NCI-H748 treated with DMSO at 0.1 percent for 48 hours (cell line): Measurements from ENCODE around the gene CXCL6.

Experiments
- DNase-seq: peaks from one replicate; lab custom pipeline; 2025; lab: John Stamatoyannopoulos, UW

CXCL6 gene

GRCh38 chr4:73843369-73843768 lies 6.9 kb downstream of the CXCL6 start:
- no peak for DNase-seq

- DNase-seq: no peak
These were observed 7.9 kb downstream of the CXCL6 start for GRCh38 chr4:73844345-73844744.

DNA sequence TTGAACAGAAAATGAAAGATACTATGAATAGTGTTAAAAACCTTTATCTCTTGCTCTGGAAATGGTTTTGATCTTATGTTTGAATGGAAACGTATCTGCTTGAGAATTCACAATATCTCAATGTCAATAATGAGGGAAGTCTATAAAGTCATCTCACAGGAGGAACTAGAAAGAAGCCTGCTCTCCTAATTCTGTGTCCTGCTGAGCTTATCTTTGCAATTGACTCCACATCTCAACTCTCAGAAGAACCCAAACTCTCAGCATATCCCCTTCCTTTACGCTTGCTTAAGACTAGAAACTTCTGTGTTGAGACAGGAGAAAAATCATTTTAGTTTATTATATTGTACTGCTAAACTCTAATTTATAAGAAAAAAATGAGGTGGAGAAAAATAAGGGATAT lies 8.3 kb downstream of the CXCL6 start:
- DNase-seq: no peak

DNA sequence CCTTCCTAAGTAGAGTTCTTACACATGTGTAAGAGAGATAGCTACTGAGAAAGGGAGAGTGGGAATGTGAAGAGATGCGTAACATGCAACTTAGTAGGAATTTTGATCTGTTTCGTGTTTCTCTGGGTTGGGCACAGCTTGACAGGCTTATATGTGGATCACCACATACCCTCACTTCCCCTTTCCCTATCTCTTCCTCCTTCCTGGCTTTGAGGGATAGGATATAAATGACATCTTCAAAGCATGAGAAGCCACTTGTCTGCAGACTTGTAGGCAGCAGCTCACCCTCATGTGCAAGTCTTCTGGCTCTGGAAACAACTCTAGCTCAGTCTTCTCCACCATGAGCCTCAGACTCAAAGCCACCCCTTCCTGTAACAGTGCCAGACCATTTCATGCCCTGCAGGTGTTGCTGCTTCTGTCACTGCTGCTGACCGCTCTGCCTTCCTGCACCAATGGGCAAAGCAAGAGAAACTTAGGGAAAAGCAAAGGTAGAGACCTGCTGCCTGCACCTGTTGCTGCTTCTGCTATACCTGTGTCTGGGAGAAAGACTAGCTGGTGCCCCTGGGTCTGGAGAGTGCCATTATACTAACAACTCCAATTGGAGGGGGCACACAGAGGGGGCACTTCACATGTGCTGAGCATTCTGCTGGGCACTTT lies 11.2 kb downstream of the CXCL6 start:
- no peak for DNase-seq

GRCh38 chr4:73848183-73848777 lies 11.8 kb downstream of the CXCL6 start:
- no peak for DNase-seq

DNA sequence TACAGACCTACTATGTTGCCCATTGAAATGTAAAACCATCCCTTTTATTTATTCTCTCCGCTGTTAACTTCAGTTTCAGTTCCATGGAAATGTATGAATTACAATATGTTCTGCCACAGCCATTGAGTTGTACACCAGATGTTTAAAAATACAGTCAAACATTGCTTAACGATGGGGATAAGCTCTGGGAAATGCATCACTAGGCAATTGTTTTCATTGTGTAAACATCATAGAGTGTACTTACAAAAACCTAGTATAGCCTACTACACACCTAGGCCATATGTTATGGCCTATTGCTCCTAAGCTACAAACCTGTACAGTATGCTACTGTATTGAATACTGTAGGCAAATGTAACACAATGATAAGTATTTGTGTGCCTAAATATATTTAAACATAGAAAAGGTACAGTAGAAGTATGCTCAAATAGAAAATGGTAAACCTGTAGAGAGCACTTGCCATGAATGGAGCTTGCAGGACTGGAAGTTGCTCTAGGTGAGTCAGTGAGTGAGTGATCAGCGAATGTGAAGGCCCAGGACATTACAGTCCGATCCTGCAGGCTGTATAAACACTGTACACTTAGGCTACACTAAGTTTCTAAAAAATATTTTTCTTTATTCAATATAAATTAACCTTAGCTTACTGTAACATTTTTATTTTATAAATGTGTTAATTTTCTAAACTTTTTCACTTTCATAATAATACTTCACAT lies 13.9 kb downstream of the CXCL6 start:
- DNase-seq: no peak

- no peak for DNase-seq
These were observed 14.8 kb downstream of the CXCL6 start for GRCh38 chr4:73851293-73851692.

GRCh38 chr4:73852771-73853170 lies 16.3 kb downstream of the CXCL6 start:
- DNase-seq: no peak

DNA sequence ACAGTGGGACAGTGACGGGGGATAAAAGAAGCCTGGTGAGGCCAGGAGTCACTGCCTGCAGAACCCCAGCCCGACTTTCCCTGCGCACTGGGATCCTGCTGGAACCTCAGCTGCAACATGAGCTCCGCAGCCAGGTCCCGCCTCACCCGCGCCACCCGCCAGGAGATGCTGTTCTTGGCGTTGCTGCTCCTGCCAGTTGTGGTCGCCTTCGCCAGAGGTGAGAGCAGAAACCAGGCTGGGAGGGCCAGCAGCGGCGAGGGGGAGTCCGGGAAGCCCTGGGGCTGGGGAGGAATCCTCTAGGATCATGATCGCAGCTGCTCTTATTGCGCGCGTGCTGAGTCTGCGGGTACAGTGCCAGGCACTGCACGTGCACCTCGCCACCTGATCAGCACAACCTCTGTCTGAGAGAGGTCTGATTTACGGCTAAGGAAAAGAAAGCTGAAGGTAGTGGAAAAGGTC lies 16.8 kb downstream of the CXCL6 start, which contains the start of gene PF4V1:
PF4V1 (plus strand) TSS at position 51 of the 459 bp plus-strand sequence; CDS start at position 118, 67 bp downstream.
- DNase-seq: no peak

GRCh38 chr4:73853718-73854473 lies 17.4 kb downstream of the CXCL6 start:
- DNase-seq: no peak

DNA sequence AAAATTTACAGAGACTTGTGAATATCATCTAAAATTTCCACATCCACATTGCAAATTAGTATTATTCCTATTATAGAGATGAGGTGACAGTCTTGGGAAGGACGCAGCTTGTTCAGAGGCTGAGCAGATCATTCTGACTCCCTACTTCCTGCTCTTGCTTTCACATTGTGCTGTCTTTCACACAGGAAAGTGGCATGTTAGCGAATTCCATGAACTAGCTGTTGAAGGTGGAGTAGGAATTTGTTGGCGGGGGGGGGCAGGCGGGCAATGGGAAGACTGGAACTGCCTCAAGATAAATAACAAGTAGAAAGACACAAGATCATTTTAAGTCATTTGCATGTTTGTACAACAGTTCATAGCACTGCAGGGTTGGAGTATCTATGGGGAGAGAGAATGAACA lies 18.9 kb downstream of the CXCL6 start:
- no peak for DNase-seq

- DNase-seq: no peak
These were observed 20.0 kb downstream of the CXCL6 start for GRCh38 chr4:73856518-73856917.

DNA sequence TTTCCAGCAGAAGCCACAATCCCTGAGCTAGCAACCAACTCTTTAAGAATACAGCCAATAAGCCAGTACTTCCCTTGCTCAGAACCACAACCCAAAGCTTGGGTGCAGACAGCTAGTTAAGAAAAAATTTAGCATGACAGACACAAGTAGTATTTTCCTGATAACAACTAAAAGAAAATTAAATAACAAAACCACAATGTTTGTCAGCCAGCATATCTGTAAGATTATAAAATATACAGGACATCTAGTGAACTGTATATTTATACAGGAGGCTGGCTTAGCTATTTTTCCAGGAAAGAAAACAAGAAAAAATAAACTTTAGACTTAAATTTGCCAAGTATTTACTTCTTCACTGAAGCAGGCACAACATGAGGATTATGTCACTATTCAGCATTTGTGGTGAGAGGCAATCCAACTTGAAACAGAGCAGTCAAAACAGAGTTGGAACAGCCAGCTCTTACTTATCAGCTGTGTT lies 23.2 kb downstream of the CXCL6 start:
- no peak for DNase-seq

GRCh38 chr4:73860181-73860580 lies 23.7 kb downstream of the CXCL6 start:
- no peak for DNase-seq

DNA sequence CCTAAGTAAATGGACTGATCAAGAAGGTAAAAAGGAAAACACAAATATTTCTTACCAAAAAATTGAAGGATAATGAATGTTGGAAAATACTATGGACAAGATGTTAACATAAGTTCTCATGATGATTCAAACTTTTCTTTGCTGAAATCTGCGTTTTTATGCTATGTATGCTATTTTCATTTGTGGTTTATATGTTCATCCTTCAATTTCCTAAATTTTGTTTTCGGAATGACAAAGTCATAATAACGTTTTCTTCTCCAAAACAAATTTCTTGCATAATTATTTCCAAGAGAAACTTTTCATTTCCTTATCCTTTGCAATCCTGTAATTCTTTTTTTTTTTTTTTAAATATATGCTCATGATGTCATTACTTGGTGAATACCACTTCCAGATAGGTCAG lies 24.4 kb downstream of the CXCL6 start:
- no peak for DNase-seq

DNA sequence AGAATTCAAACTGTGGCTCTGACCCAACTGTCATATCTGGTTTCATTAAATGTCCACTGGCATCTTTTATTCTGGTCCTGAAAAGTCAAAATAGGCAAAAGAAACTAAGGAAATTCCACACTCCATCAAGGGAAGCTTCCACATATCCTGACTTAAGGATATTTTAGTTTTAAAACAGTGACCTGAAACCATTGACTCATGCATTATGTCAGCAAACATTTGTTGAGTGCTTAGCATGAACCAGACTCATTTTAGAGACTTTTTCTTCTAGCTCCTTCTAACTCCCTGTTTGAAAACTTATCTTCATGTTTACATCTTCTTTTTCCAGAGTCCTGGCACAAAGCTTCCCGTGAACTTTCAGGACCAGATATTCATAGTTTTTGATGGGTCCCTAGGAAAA lies 25.8 kb downstream of the CXCL6 start:
- DNase-seq: no peak

DNA sequence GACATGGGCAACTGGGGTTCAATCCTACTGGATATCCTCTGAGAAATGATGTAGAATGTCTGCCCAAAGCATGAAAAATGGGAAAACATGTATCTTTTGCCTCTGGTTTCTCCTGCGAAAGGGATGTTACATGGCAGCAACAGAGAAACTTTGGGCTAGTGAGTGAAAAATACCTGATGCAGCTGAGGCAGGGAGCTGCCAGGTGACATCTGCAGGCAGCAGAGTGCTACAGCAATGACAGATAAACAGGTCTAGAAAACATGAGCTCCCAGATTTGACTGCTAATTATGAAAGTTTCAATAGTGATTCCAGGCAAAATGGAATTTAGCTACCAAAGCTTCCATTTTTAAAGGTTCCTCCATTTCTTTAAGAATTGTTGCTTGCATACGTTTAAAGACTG lies 27.9 kb downstream of the CXCL6 start:
- no peak for DNase-seq

DNA sequence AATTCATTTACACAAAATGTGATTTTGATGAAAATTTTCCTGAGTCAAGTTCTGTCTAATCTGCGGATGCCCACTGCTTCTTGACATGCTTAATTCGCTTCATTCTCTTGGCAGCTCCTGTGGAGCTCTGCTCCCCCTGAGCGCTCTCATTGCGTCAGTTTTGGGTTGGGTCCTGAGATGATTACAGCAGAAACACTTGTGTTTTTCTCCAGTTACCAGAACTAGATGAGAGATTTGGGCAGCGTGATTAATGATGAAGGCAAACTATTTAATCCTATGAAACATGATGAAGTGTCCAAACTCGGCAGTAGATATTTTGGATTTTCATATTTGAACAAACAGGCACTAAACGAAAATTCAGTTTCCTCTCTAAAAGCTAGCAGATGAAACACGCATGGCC lies 28.5 kb downstream of the CXCL6 start:
- DNase-seq: no peak

GRCh38 chr4:73865431-73866096 lies 29.1 kb downstream of the CXCL6 start:
- DNase-seq: no peak

DNA sequence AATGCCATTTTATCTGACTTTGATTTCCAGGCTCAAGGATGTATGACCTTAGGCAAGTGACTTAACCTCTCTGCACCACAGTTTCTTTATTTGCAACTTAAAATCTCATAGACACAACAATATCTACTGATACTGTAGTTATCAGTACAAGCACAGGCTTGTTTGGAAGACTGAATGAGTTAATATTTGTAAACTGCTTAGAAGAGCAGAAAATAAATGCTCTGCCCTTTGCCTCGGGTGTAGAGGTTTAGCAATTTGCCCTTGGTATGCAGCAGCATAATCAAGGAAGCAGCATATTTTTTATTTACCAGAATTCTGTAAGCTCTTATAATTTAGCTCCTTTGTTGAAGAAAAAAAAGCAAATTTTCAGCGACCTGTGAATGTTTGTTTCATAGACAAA lies 29.8 kb downstream of the CXCL6 start:
- no peak for DNase-seq

DNA sequence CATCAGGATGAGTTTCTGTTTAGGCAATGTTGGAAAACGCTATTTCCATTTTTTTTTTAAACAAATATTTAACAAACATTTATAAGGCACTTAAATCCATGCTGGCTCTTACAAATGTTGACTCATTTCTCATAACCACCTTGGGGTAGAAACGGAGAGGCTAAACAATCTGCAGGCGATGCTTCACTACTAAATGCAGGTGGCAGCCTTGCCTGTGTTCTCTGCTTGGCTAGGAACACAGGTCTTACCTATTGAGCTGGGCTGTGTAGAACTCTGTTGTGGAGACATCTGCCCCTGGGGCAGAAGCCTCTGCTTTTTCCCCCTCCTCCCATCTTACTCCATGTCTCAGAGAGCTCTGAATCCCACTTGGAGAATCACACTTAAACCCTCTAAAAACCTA lies 31.3 kb downstream of the CXCL6 start:
- no peak for DNase-seq
